Prostate gland (tissue), 2 donors: Measurements from ENCODE around the gene CCBE1.

Experiments used
- CTCF ChIP-seq, 4 experiments: fragments of 200-600 bp in 2 of 4; fragments of 450-650 bp in 2 of 4; sonication (generic) in 2 of 4; IDR thresholded peaks; 1 replicate in 3 of 4; 2 replicates in 1 of 4; pipeline ENCODE4 v1.5.1; 2016 to 2019; ENCODE audit warnings: antibody characterized with exemption in 4 of 4, mild to moderate bottlenecking in 2 of 4, moderate library complexity in 2 of 4
- POLR2AphosphoS5 ChIP-seq: sonication (generic); formaldehyde crosslinking; IDR thresholded peaks from one replicate; pipeline ENCODE4 v1.6.1; 2017; ENCODE audit warnings: antibody characterized with exemption

DNA sequence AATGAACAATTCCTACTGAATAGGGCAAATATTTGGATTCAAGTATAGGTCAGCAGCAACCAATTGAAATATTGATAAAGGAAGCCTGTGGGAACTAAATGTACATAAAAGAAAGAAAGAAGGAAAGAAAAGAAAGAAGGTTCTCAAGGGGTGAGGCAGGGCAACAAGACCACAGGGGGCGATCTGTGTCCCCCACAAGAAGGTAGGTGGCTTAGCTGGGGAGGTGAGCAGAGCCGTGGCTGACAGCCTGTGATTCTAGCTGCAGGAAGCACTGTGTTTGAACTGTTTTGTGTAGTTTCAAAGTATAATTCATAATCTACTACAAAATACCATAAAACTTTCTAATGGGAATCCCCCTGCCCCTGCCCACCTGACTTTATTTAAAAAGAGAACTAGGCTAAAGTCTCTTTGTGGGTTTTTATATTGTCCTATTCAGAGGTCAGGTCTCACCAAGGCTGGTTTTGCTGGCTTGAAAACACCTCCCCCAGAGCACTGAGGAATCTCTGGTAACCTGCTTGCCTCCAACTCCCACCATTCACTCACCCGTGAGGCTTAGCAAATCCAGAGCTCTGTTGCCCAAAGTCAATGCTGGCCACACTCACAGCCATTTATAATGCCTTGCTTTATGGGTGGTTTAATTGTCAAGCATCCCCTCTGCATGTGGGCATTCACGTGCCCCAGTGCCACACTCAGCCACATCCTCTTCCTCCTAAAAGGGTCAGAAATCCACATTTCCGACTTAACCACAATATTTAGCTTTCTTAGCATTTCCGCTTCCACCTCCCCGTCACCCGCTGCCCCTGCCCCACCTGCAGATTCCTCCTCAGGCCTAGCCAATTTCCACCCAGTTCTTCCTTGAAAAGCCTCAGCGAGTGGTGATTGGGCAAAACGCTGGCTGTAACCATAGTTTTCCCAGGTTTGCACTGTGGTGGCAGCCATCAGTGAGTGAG is 301.7 kb downstream of the CCBE1 start:
- TF ChIP-seq CTCF (IDR thresholded peaks at IDR 0.05) (no peak), POLR2AphosphoS5 (no peak)
